Ishikawa (cell line): ENCODE measurements around the gene ARHGAP22.

Source experiments
- CEBPB ChIP-seq: IDR thresholded peaks from 2 replicates; pipeline ENCODE4 v1.6.1; 2012
- CREB1 ChIP-seq: IDR thresholded peaks from 2 replicates; pipeline ENCODE4 v1.6.1; 2012; ENCODE audit warnings: low read depth
- EGR1 ChIP-seq: IDR thresholded peaks from 2 replicates; pipeline ENCODE4 v1.6.1; 2012
- EP300 ChIP-seq: IDR thresholded peaks from 2 replicates; pipeline ENCODE4 v1.6.1; 2012; ENCODE audit warnings: borderline replicate concordance
- FOXM1 ChIP-seq: IDR thresholded peaks from 2 replicates; pipeline ENCODE4 v1.6.1; 2012; ENCODE audit warnings: low read depth, borderline replicate concordance
- MAX ChIP-seq: IDR thresholded peaks from 2 replicates; pipeline ENCODE4 v1.6.1; 2012
- NFIC ChIP-seq: IDR thresholded peaks from 2 replicates; pipeline ENCODE4 v1.6.1; 2012
- RAD21 ChIP-seq: IDR thresholded peaks from 2 replicates; pipeline ENCODE4 v1.6.1; 2012; ENCODE audit warnings: low read depth
- REST ChIP-seq: IDR thresholded peaks from 2 replicates; pipeline ENCODE4 v1.6.1; 2012; ENCODE audit warnings: low read depth, mild to moderate bottlenecking
- TAF1 ChIP-seq: IDR thresholded peaks from 2 replicates; pipeline ENCODE4 v1.6.1; 2012; ENCODE audit warnings: low read depth, mild to moderate bottlenecking
- TCF12 ChIP-seq: IDR thresholded peaks from 2 replicates; pipeline ENCODE4 v1.6.1; 2012; ENCODE audit warnings: low read depth
- TEAD4 ChIP-seq: IDR thresholded peaks from 2 replicates; pipeline ENCODE4 v1.6.1; 2012
- USF1 ChIP-seq: IDR thresholded peaks from 2 replicates; pipeline ENCODE4 v1.6.1; 2012
- YY1 ChIP-seq: IDR thresholded peaks from 2 replicates; pipeline ENCODE4 v1.6.1; 2012; ENCODE audit warnings: low read depth
- ZBTB7A ChIP-seq: IDR thresholded peaks from 2 replicates; pipeline ENCODE4 v1.6.1; 2012; ENCODE audit warnings: low read depth

Gene ARHGAP22

GRCh38 chr10:48410503-48410902 lies 194.4 kb downstream of the ARHGAP22 start:
- TF ChIP-seq YY1 (no peak), FOXM1 (no peak), RAD21 (no peak), CREB1 (no peak), USF1 (no peak), ZBTB7A (no peak), TCF12 (no peak), NFIC (no peak)

GRCh38 chr10:48406658-48407057 lies 198.2 kb downstream of the ARHGAP22 start:
- TF ChIP-seq CEBPB (no peak), FOXM1 (no peak), MAX (no peak), USF1 (no peak), TEAD4 (no peak), ZBTB7A (no peak), EGR1 (no peak), YY1 (no peak), RAD21 (no peak), REST (no peak), TAF1 (no peak), TCF12 (no peak), EP300 (no peak), CREB1 (no peak), NFIC (no peak)

- TF ChIP-seq YY1 (no peak), MAX (no peak), CREB1 (no peak), RAD21 (no peak), CEBPB (no peak), TEAD4 (no peak)
These were observed 198.7 kb downstream of the ARHGAP22 start for GRCh38 chr10:48406204-48406603.

GRCh38 chr10:48404646-48405045 lies 200.2 kb downstream of the ARHGAP22 start:
- TF ChIP-seq TEAD4 (no peak), FOXM1 (no peak), ZBTB7A (no peak), YY1 (no peak), EP300 (no peak), MAX (no peak), CREB1 (no peak), TCF12 (no peak), NFIC (no peak), RAD21 (no peak), EGR1 (no peak), CEBPB (no peak), TAF1 (no peak), REST (no peak), USF1 (no peak)

- TF ChIP-seq FOXM1 (no peak), CEBPB (no peak), TAF1 (no peak), REST (no peak), ZBTB7A (no peak), TCF12 (no peak), USF1 (no peak), EP300 (no peak), TEAD4 (no peak), MAX (no peak), YY1 (no peak), RAD21 (no peak), NFIC (no peak), CREB1 (no peak), EGR1 (no peak)
These were observed 204.0 kb downstream of the ARHGAP22 start for GRCh38 chr10:48400850-48401220.
